HG02588 (cell line): Measurements from ENCODE around the gene GNRHR.
"Not testable (repeated sequence)": the region's sequence is repeated elsewhere in the genome, so short reads cannot be mapped to it uniquely, and the experiment has no call there.

Source experiments
- ATAC-seq: cut with Tn5 transposase; IDR thresholded peaks from one replicate; pipeline ENCODE4 v1.9.1; 2021; ENCODE audit warnings: mild to moderate bottlenecking, moderate library complexity; ENCODE audit not compliant: unreplicated experiment

The GNRHR gene

GRCh38 chr4:67754288-67754687 lies at the start of gene GNRHR:
Gene GNRHR, minus strand, starts transcription at chr4:67754388. Its CDS starts 53 bp downstream, at chr4:67754335.
- ATAC-seq = no peak

- ATAC-seq = no peak
Measured at GRCh38 chr4:67796810-67797209, 42.6 kb upstream of the GNRHR start.

- no peak for ATAC-seq
Measured at GRCh38 chr4:67790721-67791120, 36.5 kb upstream of the GNRHR start.

GRCh38 chr4:67787311-67787710 lies 33.1 kb upstream of the GNRHR start:
- no peak for ATAC-seq

- no peak for ATAC-seq
Measured at GRCh38 chr4:67785528-67785927, 31.3 kb upstream of the GNRHR start.

GRCh38 chr4:67779631-67780030 lies 25.4 kb upstream of the GNRHR start:
- no peak for ATAC-seq

- ATAC-seq = no peak
Measured at GRCh38 chr4:67776746-67777145, 22.6 kb upstream of the GNRHR start.

GRCh38 chr4:67770422-67770821 lies 16.2 kb upstream of the GNRHR start:
- no peak for ATAC-seq

GRCh38 chr4:67765928-67766327 lies 11.7 kb upstream of the GNRHR start:
- ATAC-seq = no peak

GRCh38 chr4:67765401-67765800 lies 11.2 kb upstream of the GNRHR start:
- ATAC-seq = no peak

GRCh38 chr4:67764183-67764582 lies 10.0 kb upstream of the GNRHR start:
- ATAC-seq = no peak

- peak; percentile 96 for ATAC-seq
Measured at GRCh38 chr4:67762086-67762485, 7.9 kb upstream of the GNRHR start.

GRCh38 chr4:67756991-67757390 lies 2.8 kb upstream of the GNRHR start:
- ATAC-seq = not testable (repeated sequence)

- ATAC-seq = no peak
Measured at GRCh38 chr4:67755974-67756373, 1.8 kb upstream of the GNRHR start.

- ATAC-seq = no peak
Measured at GRCh38 chr4:67751260-67751659, 2.9 kb downstream of the GNRHR start.

- no peak for ATAC-seq
Measured at GRCh38 chr4:67750691-67751090, 3.5 kb downstream of the GNRHR start.

GRCh38 chr4:67749286-67749685 lies 4.9 kb downstream of the GNRHR start:
- ATAC-seq = no peak

GRCh38 chr4:67746797-67747495 lies 7.2 kb downstream of the GNRHR start:
- no peak for ATAC-seq

- no peak for ATAC-seq
Measured at GRCh38 chr4:67744561-67745283, 9.5 kb downstream of the GNRHR start.

- no peak for ATAC-seq
Measured at GRCh38 chr4:67743194-67743593, 11.0 kb downstream of the GNRHR start.

GRCh38 chr4:67736262-67736661 lies 17.9 kb downstream of the GNRHR start:
- no peak for ATAC-seq

GRCh38 chr4:67735325-67735724 lies 18.9 kb downstream of the GNRHR start:
- no peak for ATAC-seq
